A673 (cell line): ENCODE results near the gene CHRNA9.

Source experiments
- CTCF ChIP-seq: fragments of 300-800, 200-600 bp; sonication (generic); conservative IDR thresholded peaks from 2 replicates; pipeline ENCODE4 v1.5.1; 2017; ENCODE audit warnings: low read depth, mild to moderate bottlenecking, antibody characterized with exemption, low read length, moderate library complexity, mixed read lengths
- EZH2 ChIP-seq: fragments of 200-600 bp; sonication (generic); IDR thresholded peaks from 2 replicates; pipeline ENCODE4 v1.6.1; 2017; ENCODE audit warnings: borderline replicate concordance, low read depth, mild to moderate bottlenecking, mixed read lengths, antibody characterized with exemption, low read length; ENCODE audit not compliant: poor library complexity, severe bottlenecking

GRCh38 chr4:40378619-40379018 is 43.5 kb downstream of the CHRNA9 start:
- TF ChIP-seq CTCF, result no peak
- TF ChIP-seq EZH2, result no peak
